Inflammatory macrophage (primary cell): ENCODE data around the gene ITCH.
"Not testable (repeated sequence)": the region's sequence is repeated elsewhere in the genome, so short reads cannot be mapped to it uniquely, and the experiment has no call there.

Experiments
- DNase-seq, 2 donors: peaks; one replicate each; pipeline ENCODE4 v3.0.0-alpha.2; 2020 to 2022

ITCH gene

DNA sequence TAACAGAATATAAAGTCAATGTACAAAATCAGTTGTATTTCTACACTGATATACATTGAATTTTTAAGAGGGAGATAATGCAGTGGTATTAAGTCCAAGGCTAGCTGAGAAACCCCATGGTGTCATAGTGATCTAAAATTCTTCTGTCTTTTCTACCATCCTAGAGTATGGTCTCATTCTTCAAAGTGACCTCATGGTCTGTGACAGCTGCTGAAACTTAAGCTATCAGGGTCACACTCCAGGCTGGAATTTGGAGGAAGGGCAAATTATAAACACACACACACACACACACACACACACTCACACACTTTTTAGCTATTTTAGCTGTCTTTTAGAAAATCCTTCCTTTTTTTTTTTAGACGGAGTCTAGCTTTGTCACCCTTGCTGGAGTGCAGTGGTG is 105.9 kb downstream of the ITCH start:
- DNase-seq = no peak

DNA sequence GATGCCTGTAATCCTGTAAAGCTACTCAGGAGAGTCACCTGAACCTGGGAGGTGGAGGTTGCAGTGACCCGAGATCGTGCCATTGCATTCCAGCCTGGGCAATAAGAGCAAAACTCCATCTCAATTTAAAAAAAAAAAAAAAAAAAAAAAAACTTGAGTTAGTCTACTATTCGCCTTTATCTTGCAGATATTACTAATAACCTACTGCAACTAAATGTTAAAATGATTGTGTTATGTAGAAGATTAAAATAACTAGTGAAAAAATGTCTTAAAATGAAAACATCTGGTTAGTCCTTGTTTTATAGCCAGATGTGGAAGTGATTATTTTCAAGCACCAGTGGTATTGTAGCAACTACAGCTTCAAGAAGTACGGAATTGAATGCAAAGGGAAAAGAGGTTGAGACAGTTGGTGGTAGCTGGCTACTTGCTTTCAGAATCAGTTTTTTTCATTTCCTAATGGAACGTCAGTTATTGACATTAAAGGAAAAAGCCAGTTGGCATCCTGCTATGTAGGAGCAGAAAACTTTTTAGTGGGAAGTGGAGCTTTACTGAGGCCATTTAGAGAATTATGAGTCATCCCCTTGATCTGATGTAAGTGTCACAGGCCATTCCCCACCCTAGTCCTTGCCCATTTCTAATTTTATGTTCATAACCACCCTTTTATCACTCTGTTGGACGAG is 109.3 kb downstream of the ITCH start:
- peak; percentile 68 for DNase-seq

DNA sequence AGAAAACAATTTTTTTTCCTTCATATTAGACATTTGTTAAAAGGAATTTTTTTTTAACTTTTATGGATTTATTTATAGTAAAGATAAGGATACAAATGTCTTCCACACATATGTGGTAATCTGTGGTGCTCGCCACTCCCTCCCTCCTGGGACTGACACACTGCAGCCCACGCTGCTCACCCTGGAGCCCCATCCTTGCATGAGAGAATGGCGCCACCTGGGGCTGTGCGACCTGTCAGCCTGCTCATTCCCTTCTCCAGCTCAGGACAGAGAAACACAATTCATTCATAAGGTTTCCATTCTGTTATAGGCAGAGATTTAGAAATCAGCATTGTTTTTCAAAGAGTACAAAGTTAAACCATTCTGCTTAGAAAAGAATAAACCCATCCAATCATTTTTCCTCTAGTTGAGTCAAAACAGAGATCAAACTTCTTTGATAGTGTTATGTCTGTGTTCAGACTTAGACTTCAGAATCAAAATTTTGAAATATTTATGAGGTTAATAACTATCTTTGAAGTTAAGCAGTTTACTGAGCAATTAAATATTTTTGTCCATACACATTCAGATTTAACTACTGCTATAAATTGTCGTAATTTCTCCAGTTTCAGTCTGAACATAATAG is 110.3 kb downstream of the ITCH start:
- DNase-seq = peak; percentile 32 to 56

DNA sequence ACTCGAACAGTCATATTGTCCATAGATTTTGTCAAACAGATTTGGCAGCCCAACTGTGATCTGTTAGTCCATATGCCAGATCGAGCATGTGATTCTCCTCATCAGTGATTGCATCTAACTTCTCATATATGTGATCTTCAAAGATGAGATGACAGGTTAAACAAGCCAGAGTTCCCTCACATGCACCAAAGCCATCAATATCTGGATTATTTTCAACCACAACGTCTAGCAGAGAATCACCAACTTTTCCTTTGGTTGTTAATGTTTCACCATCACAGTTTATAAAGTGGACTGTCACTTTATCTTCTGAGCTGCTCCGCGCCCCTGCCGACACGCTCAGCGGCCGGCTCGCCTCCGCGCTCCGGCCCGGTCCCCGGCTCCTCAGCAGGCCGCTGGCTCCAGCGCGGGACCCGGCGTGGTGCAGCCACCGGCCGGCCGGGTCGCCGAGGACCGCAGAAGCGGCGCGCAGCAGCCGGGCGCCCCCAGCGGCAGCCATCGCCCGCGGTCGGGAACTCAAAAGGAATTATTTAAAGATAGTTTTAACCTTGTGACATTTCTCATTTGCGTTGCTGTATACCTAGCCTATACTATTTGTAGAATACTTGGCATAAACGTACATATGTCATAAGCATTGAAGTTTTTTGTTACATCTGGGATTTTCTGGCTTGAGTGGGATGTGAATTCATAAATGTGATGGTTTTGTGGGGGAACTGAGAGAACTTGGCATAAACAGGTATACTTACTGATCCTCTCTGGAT is 113.1 kb downstream of the ITCH start:
- peak; percentile 22 to 39 for DNase-seq

DNA sequence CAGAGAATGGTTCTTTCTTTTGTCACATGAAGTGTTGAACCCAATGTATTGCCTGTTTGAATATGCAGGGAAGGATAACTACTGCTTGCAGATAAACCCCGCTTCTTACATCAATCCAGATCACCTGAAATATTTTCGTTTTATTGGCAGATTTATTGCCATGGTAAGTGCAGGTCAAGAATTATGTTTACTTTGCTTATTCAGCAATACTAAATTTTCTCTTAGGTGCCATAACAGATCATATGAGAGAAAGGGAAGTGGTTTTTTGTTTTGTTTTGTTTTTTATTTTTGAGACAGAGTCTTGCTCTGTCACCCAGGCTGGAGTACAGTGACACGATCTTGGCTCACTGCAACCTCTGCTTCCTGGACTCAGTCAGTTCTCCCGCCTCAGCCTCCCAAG is 116.6 kb downstream of the ITCH start:
- peak in 1 of 2 donors; percentile 27 for DNase-seq

DNA sequence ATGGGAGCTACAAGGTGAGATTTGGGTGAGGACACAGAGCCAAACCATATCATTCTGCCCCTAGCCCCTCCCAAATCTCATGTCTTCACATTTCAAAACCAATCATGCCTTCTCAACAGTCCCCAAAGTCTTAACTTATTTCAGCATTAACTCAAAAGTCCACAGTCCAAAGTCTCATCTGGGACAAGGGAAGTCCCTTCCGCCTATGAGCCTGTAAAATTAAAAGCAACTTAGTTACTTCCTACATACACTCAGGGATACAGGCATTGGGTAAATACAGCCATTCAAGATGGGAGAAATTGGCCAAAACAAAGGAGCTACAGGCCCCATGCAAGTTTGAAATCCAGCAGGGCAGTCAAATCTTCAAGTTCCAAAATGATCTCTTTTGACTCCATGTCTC is 119.1 kb downstream of the ITCH start:
- DNase-seq = not testable (repeated sequence)

DNA sequence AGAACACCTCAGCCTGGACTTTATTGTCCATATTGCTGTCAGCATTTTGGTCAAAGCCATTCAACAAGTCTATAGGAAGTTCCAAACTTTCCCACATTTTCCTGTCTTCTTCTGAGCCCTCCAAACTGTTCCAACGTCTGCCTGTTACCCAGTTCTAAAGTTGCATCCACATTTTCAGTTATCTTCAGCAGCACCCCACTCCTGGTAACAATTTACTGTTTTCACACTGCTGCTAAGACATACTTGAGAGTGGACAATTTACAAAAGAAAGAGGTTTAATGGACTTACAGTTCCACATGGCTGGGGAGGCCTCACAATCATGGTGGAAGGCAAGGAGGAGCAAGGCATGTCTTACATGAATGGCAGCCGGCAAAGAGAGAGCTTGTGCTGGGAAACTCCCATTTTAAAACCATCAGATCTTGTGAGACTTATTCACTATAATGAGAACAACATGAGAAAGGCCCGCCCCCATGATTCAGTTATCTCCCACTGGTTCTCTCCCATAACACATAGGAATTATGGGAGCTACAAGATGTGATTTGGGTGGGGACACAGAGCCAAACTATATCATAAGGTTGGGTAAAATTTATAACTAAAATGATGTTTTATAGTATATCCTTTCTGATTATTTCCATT is 120.6 kb downstream of the ITCH start:
- DNase-seq = not testable (repeated sequence)

DNA sequence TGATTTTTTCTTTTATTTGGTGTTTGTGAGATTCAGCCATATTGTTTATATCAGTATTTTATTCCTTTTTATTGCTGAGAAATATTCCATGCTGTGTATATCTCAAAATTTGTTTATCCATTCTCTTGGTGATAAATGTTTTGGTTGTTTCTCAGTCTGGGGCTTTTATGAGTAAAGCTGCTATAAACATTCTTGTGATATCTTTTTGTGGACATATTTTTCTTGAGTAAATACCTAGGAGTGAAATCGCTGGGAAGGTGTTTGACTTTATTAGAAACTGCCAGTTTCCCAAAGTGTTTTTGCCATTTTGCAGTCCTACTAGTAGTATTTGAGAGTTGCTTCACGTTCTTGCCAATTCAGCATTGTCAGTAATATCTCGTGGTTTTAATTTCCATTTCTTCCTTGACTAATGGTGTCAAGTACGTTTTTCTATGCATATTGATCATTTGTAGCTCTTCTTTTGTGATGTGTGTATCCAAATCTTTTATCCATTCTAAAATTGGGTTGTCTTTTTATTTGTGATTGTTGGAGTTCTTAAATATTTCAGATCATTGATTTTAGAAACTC is 122.1 kb downstream of the ITCH start:
- no peak for DNase-seq

DNA sequence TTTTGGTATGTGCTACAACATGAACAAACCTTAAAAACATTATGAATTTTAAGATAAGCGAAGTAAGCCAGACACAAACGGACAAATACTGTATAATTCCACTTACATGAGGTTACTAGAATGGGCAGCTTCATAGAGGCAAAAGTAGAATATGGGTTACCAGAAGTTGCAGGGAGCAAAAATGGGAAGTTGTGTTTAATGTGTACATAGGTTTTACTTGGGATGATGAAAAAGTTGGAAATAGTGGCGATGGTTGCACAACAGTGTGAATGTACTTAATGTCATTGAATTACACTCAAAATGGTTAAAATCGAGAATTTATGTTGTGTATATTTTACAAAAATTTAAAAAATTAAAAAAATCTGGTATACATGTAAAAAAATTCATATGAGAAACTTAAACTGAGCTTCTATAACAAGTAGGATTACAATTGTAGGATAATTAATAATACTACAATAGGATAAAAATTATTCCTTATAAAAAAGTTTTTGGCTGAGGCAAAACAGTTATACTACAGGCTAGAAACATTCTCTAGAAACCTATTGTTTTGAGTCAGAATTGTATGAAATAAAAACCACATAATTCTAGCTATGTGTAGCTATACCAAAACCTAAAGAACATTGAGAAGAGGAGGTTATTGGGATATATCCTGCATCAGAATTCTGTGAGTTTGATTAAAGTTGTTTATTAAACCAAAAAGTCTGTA is 128.3 kb downstream of the ITCH start:
- peak; percentile 82 for DNase-seq

DNA sequence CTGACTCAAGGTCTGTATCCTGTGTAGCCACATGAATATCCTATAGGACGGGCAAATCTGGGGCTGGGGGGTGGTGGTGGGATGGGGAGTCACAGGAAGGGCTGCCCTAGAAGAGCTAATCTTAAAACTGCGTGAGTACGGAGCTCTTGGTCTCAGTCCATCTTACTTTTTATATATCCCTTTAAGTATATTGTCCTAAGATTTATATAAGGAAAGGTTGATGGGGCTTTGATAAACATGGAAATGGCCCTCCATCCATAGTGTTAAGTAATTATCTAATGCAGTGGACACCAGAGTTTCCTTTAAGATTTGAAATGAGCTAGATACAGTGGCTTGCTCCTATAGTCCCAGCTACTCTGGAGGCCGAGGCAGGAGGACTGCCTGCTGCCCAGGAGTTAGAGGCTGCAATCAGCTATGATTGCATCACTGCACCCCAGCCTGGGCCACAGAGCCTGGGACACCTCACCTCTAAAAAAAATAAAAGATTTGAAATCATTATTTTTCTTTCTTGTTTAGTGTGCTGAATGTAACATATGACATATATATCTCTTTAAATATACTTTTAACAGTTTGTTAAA is 128.9 kb downstream of the ITCH start:
- DNase-seq = no peak

DNA sequence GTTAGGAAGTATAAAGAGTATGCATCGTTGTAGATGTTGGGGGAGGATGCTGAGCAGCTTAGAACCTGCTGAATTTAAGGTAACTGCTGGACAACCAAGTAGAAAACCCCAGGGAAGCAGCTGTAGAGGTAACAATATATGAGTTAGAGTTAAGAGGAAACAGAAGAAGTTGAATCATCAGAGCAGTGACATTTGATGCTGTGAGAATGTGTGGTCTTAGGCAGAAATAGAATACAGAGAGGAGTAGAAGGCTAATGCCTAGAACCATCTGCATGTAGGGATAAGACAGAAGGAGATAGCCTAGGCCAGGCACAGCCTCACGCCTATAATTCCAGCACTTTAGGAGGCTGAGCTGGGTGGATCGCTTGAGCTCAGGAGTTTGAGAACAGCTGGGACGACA is 130.6 kb downstream of the ITCH start:
- DNase-seq = no peak

DNA sequence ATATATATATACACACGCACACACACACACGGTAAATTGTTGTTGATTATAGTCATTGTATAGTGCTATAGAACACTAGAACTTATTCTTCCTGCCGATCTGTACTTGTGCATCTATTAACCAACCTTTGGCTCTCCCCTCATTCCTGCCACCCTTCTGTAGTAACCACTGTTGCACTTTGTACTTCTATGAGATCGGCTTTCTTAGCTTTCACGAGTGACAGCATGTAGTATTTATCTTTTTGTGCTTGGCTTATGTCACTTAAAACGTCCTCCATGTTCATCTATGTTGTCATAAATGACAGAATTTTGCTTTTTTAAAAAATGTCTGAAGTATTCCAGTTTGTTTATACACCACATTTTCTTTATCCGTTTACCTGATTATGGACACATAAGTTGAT is 132.2 kb downstream of the ITCH start:
- no peak for DNase-seq

DNA sequence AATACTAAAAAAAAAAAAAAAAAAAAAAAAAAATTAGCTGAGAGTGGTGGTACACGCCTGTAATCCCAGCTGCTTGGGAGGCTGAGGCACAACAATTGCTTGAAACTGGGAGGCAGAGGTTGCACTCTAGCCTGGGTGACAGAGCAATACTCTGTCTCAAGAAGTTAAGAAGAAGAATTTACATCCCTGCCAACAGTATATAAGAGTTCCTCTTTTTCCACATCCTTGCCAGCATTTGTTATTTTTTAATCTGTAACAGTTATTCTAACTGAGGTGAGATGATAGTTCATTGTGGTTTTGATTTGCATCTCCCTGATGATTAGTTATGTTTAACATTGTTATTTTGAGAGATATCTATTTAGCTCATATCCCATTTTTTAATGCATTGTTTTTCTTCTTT is 132.8 kb downstream of the ITCH start:
- no peak for DNase-seq

DNA sequence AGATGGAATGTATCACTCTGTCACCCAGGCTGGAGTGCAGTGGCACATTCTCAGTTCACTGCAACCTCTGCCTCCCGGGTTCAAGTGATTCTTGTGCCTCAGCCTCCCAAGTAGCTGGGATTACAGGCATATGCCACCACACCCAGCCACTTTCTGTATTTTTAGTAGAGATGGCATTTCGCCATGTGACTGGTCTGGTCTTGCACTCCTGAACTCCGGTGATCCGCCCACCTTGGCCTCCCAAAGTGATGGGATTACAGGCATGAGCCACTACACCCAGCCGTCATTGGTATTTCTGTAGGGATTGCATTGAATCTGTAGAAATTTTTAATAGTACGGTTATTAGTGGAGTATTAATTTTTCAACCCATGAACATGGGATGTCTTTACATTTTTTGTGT is 134.5 kb downstream of the ITCH start:
- DNase-seq = not testable (repeated sequence)

DNA sequence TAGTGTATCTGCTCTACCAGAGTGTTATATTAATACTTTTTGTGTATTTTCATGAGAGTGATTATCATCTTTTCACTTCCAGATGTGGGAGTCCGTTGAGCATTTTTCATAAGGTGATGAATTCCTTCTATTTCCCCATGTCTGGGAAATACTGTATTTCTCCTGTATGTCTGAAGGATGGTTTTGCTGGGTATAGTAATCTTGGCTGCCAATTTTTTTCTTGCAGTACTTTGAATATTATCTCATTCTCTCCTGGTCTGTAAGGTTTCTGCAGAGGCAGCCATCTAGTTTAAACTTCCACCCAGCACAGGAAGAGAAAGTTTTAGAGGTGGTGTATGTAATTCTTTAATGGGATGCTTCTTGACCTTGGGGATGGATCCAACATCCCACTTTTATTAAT is 137.8 kb downstream of the ITCH start:
- DNase-seq = no peak

DNA sequence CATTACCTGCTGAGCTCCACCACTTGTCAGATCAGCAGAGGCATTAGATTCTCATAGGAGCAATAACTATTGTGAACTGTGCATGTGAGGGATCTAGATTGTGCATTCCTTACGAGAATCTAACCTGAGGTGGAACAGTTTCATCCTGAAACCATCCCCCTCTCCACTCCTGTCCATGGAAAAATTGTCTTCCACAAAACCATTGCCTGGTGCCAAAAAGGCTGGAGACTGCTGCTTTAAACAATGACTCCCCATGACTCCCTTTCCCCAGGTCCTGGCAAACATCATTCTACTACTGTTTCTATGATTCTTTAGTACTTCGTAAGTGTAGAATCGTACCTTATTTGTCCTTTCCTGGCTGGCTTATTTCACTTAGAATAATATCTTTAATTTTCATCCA is 143.4 kb downstream of the ITCH start:
- no peak for DNase-seq

DNA sequence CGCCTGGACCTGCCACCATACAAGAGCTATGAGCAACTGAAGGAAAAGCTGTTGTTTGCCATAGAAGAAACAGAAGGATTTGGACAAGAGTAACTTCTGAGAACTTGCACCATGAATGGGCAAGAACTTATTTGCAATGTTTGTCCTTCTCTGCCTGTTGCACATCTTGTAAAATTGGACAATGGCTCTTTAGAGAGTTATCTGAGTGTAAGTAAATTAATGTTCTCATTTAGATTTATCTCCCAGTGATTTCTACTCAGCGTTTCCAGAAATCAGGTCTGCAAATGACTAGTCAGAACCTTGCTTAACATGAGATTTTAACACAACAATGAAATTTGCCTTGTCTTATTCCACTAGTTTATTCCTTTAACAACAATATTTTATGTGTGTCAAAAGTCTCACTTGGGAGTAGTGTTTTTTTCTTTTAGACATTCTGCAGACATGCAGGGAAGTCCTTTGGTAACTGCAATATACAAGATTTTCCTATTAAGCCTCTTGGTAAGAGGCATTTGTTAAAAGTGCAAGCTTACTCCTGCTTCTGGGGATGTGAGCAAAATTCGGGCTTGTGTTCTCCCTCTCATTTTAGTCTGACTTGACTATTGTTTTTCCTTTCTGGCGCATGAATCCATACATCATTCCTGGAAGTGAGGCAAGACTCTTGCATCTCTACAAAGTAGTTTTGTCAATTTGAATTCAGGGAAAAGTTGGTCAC is 144.8 kb downstream of the ITCH start:
- DNase-seq = no peak

DNA sequence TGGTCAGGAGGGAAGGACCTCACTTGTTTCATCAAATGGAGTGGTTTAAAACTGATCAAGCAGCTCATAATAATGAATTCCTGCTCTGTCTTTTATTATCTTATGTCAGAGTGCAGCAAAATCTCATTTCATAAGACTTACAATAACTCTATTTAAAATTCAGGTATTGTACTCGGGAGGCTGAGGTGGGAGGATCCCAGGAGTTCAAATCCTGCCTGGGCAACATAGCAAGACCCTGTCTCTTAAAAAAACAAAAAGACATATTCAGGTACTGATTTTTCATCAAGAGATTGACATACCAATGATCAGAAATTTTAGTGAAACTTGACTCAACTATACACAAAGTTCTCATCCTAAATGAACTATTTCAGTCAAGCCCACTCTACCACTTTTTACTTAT is 147.5 kb downstream of the ITCH start:
- no peak for DNase-seq

DNA sequence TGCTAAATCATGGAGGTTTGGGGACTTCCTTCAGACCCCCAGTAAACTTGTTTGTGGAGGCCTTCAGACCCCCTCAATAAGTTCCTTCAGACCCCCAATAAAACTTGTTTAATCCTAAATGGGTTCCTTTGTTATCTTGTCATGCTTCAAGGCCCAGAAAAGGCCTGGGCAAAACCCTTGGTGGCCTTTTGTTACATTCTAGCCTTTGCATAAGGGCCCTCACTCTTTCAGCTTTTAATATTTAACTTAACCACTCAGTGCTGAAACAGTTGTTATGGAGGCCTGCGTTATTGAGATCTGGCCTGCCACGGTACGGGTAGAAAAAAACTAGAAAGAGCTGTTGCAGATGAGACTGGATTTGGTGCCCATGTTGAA is 148.8 kb downstream of the ITCH start:
- no peak for DNase-seq

DNA sequence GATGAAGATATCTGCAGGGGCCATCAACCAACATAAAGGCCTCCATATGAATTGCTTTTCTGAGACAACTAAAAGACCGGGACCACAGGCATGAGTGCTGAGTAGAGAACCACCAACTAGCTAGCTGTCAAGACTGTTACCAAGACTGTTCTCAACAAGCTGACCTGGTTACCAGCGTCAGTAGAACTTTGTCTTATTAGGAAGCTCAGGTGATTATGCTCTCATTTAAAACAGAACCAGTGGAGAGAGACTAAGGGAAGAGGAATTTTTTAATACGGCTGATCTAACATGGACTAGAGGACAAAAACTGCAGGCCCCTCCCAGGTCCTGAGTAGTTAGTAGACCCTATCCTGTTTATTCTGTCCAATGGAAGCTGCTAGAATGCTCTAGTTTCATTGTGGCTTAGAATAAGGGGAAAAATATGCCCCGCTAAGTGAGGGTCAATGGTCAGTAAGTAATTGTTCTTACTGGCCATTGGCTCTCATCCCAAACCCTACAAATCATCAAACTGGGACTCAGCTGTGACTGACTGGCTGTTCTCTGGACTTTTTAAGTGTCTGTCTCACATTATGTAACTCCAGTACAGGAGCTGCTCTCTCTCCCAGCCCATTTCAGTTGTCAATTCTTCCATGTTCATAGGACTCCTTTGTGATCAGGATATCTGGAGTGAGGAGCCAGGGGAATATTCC is 149.3 kb downstream of the ITCH start:
- DNase-seq = no peak

DNA sequence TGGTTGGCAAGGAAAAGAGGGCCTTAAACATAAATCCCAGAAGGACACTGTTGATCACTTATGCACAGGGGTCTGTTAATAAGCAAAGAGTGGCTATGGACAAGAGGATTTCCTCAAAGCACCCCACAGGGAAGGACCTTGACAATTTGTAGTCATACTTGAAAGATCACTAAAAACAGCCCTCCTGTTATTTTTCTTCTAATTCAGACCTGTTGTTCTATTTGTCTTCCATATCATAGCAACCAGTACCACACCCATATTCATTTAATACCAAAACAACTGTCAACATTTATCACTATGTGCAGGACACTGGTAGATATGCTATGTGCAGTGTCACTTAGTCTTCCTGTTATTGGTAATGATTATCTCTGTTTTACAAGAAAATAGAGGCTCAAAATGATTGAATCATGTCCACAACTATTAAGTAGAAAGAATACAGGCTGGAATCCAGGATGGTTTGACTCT is 149.9 kb downstream of the ITCH start:
- DNase-seq = no peak
